Right cardiac atrium (tissue), 5 donors: Measurements from ENCODE around the gene OR2T29. TPM values are rescaled to one million over a fixed set of nuclear protein-coding genes. Genes with fewer than 3 reads are reported as not detected.
"Not testable (repeated sequence)": the region's sequence is repeated elsewhere in the genome, so short reads cannot be mapped to it uniquely, and the experiment has no call there.

Source experiments
- ATAC-seq, 2 donors: fragments of 200-7000 bp; cut with Tn5 transposase; one replicate each; pipeline versions ENCODE4 v1.8.0 to v1.9.1; 2020; ENCODE audit warnings: moderate library complexity in 2 of 2, mild to moderate bottlenecking in 1 of 2
- DNase-seq, 3 donors: peaks; one replicate each; pipeline ENCODE4 v3.0.0-alpha.2; 2020
- H3K27ac ChIP-seq: one replicate; pipeline ENCODE4 v1.5.1; 2013; ENCODE audit warnings: mild to moderate bottlenecking, low read length, control low read depth, moderate library complexity
- H3K27me3 ChIP-seq: one replicate; pipeline ENCODE4 v1.6.1; 2013; ENCODE audit not compliant: control insufficient read depth, insufficient read depth
- H3K4me1 ChIP-seq: one replicate; pipeline ENCODE4 v1.6.1; 2013; ENCODE audit warnings: low read length; ENCODE audit not compliant: control insufficient read depth, insufficient read depth
- H3K4me3 ChIP-seq: one replicate; pipeline ENCODE4 v1.5.1; 2013; ENCODE audit warnings: low read length, control low read depth
- H3K9me3 ChIP-seq: one replicate; pipeline ENCODE4 v1.6.1; 2013; ENCODE audit warnings: low read length; ENCODE audit not compliant: control insufficient read depth
- WGBS: extraction: QIAGEN DNeasy Blood & Tissue Kit; methylation state at CpG from one replicate; pipeline ENCODE4 v1.1.7; 2013; 5-methylcytosine and 5-hydroxymethylcytosine counted together
- intact Hi-C, 4 donors: fragments of 100-400 bp; cut with DNase I; formaldehyde crosslinking; loops; one replicate each; pipeline versions ENCODE4 v1.11.0 to v1.14.0; 2022 to 2023
- long read RNA-seq, 4 donors: library from polyadenylated mRNA; unstranded; transcript quantifications; one replicate each; pipeline ENCODE4 v2.0.0, GENCODE V29; 2020 to 2021
- polyA plus RNA-seq: library from polyadenylated mRNA; stranded (reverse); fragments of 200-250 nt; gene quantifications from one replicate; pipeline ENCODE4 v1.2.3, GENCODE V29; 2013
- total RNA-seq, 4 donors: library from RNA; stranded (reverse); fragmentation: NEBNext Ultra II Directional; extraction: Animal tissue kit (Norgen Biotek cat#: 25700); gene quantifications; one replicate each; pipeline ENCODE4 v1.2.1, GENCODE V29; 2021
- donor health status: healthy with polysubstance abuse.
- donor health status: DM: no; HTN: yes; CAD: no.
- donor health status: DM: no; HTN: no; CAD: no.
- donor health status: DM: no; HTN: yes; CAD: no; lungs with severe emphysema.
- donor health status: DM: yes; HTN: yes; CAD: no.

The OR2T29 gene, protein sequence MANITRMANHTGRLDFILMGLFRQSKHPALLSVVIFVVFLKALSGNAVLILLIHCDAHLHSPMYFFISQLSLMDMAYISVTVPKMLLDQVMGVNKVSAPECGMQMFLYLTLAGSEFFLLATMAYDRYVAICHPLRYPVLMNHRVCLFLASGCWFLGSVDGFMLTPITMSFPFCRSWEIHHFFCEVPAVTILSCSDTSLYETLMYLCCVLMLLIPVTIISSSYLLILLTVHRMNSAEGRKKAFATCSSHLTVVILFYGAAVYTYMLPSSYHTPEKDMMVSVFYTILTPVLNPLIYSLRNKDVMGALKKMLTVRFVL
- total RNA-seq (not detected), polyA plus RNA-seq (not detected)
- long read RNA-seq, donor 1: 0 reads
- long read RNA-seq, donor 2: 0 reads
- long read RNA-seq, donor 3: 0 reads
- long read RNA-seq, donor 4: 0 reads

DNA sequence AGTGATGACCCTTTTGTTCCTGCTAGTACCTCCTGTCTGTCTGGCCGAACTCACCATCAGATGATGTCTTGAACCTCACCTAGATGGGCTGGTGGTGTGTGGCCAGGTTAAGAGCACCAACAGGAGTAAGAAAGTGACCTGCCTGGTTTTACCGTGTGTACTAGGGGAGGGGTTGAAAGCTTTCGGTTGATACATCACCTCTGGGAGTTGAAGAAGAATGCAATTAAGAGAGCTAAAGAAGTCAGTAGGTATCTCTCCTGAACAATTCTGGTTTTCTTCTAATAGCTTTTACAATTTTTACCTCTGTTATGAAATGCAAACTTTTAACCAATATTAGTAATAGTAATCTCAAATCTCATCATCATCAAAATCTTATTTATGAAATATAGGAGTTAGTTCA is at the start of gene OR2T29:
Gene OR2T29, minus strand, starts transcription at position 101 of the 400 bp plus-strand sequence. CDS start 3,281 bp downstream, outside the sequence.
- intact Hi-C loops, H3K9me3 ChIP-seq, ATAC-seq, H3K27ac ChIP-seq, H3K4me1 ChIP-seq, DNase-seq, H3K4me3 ChIP-seq, H3K27me3 ChIP-seq: not testable (repeated sequence)
- WGBS: 80% methylated on average over 3 of the region's 3 CpGs

DNA sequence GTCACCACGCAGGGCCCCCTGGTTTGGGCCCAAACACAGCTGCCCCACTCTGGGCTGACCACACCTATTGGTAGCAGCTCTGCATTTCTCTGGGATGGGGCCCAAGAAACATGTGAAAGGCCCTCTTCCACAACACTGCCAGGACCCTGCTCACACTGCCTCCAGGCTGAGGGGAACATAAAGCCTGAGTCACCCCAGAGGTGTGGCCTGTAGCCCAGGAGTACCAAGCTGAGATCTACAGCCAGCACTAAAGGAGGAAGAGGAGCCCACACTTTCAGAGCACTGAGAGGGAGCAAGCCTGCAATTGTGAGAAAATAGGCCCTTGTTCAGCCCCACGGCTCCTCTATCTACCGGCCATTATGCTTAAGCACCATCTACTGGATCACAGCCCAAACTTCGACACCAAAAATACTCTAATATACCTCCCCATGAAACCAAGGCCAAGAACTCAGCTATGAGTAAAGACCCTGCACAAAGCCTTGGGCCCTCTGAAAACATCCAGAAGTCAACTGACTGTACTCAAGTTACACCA is 49.4 kb upstream of the OR2T29 start:
- H3K4me3 ChIP-seq: no peak overlapping the region
- DNase-seq: no peak
- no peaks in the 10 kb centered on the region for H3K27me3 ChIP-seq
- no peaks in the 10 kb centered on the region for H3K4me1 ChIP-seq
- no peak for ATAC-seq
- 82% methylated on average over 4 of the region's 4 CpGs for WGBS
- no peaks in the 10 kb centered on the region for H3K9me3 ChIP-seq
- intact Hi-C loops: no loop called here
- H3K27ac ChIP-seq: no peak overlapping the region

DNA sequence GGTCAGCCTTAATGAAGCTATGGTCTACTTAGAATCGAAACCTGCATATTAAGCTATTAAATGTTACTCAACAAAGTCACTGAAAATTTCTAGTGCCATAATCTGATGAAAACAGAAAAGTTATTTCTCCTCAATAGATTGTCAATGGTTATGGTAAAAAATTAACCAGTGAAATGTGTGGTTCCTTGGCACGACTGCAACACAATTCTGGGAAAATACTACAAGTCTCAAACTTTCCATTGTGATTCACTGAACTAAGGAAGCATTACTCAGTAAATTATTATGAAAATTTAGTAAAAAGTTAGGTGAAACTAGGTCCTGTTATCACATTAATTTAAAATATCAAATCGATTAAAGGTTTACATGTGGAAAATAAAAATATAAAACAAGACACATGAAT is 47.7 kb upstream of the OR2T29 start:
- Histone ChIP-seq H3K9me3 (no peaks in the 10 kb centered on the region), H3K27me3 (no peaks in the 10 kb centered on the region), H3K4me3 (no peak overlapping the region), H3K4me1 (no peaks in the 10 kb centered on the region), H3K27ac (no peak overlapping the region)
- 43% methylated on average over 3 of the region's 3 CpGs for WGBS
- no peak for DNase-seq
- intact Hi-C loops: no loop called here
- no peak for ATAC-seq

DNA sequence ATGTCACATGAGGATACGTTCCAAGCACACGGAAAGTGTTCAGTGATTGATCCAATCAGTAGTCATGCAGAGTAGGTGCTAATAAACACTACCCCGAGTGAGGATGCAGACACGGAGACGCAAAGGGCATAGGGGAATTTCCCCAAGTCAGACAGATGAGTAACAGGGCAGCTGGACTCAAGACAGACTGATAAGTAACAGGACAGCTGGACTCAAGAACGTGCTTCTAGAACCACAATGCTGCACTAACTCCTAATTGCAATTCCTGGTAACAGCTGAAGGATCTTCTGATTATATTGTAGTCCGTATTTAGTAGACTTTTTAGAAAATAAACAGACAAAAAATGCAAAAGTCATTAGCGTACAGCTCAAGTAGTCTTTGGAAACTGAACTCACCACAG is 36.8 kb upstream of the OR2T29 start:
- intact Hi-C loops: no loop called here
- WGBS: 73% methylated on average over 8 of the region's 8 CpGs
- H3K9me3 ChIP-seq: no peaks in the 10 kb centered on the region
- no peaks in the 10 kb centered on the region for H3K27me3 ChIP-seq
- ATAC-seq (no peak), DNase-seq (no peak)
- no peak overlapping the region for H3K27ac ChIP-seq
- H3K4me1 ChIP-seq: no peaks in the 10 kb centered on the region
- no peak overlapping the region for H3K4me3 ChIP-seq

DNA sequence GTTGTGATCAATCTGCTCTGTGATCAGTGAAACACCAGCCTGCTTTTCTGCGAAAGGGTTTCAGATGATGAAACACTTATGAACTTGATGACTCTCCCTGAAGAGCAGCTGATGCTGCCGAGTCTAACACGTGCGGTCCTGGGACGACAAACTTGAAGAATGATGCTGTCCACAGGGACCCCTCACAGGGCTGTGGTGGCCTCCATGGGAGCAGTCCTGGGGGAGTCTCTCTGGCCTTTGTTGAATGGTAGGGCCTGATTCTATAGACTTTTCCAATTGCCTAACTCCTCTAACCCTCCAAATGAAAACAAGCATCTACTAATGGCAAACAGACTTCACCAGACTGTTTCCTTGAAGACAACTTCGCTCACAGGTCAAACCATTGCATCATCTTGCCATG is 35.0 kb upstream of the OR2T29 start, which contains the start of gene OR2T10:
Gene OR2T10, minus strand, starts transcription at position 112 of the 400 bp plus-strand sequence. CDS start 3,932 bp downstream, outside the sequence.
- no peaks in the 10 kb centered on the region for H3K27me3 ChIP-seq
- intact Hi-C loops: no loop called here
- H3K27ac ChIP-seq: no peak within 1 kb of the TSS
- 85% methylated on average over 6 of the region's 6 CpGs for WGBS
- peaks cover 4% of the 10 kb centered on the region for H3K9me3 ChIP-seq
- DNase-seq (no peak), ATAC-seq (no peak)
- H3K4me3 ChIP-seq: no peak within 1 kb of the TSS
- H3K4me1 ChIP-seq: no peaks in the 10 kb centered on the region

DNA sequence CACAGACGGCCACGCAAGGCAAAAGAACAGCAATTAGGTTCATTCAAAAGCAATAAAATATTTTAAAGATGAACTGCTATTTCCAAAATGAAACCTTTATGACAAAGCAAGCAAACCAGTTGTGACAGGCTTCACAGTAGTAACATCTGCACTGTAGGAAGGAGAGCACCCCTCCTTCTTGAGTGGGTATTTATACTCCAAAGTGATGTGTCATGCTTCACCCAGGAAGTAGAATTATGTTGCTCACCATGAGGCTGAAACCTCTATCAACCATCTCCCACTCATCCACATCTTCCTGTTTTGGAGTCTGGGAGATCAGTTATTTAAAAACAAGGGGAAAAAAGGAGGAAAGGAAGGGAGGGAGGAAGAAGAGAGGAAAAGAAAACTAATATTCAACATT is 34.0 kb upstream of the OR2T29 start:
- no peak for ATAC-seq
- no peak overlapping the region for H3K27ac ChIP-seq
- peaks cover 4% of the 10 kb centered on the region for H3K9me3 ChIP-seq
- 79% methylated on average over 2 of the region's 2 CpGs for WGBS
- intact Hi-C loops: no loop called here
- no peaks in the 10 kb centered on the region for H3K4me1 ChIP-seq
- H3K27me3 ChIP-seq: no peaks in the 10 kb centered on the region
- no peak overlapping the region for H3K4me3 ChIP-seq
- DNase-seq: no peak

DNA sequence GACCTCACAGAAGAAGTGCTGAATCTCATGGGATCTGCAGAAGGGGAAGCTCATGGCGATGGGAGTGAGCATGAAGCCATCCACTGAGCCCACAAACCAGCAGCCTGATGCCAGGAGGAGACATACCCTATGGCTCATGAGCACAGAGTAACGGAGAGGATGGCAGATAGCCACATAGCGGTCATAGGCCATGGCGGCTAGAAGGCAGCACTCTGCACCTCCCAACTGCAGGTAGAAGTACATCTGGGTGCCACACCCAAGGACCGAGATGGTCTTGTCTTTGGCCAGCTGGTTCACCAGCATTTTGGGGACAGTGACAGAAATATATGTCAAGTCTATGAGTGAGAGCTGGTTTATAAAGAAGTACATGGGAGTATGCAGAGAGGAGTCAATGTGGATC is 30.7 kb upstream of the OR2T29 start:
- intact Hi-C loops: no loop called here
- H3K4me3 ChIP-seq: no peak overlapping the region
- no peak overlapping the region for H3K27ac ChIP-seq
- no peaks in the 10 kb centered on the region for H3K27me3 ChIP-seq
- H3K9me3 ChIP-seq: peaks cover 4% of the 10 kb centered on the region
- H3K4me1 ChIP-seq: no peaks in the 10 kb centered on the region
- WGBS: 78% methylated on average over 5 of the region's 5 CpGs
- ATAC-seq (no peak), DNase-seq (no peak)

DNA sequence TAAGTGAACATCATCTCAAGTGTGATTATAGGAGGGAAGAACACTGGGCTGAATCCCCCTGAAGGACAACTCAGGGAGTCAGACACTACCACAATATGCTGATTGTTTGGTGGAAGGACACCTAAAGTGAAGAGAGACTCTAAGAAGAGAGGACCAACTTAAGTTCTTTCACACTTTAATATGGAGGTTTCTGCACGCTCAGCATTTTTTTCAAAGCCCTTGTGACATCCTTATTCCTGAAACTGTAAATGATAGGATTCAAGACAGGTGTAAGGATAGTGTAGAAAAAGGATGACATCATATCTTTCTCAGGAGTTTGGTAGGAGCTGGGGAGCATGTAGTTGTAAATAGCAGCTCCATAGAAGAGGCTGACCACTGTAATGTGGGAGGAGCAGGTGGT is 30.1 kb upstream of the OR2T29 start:
- peaks cover 4% of the 10 kb centered on the region for H3K9me3 ChIP-seq
- H3K27me3 ChIP-seq: no peaks in the 10 kb centered on the region
- no peak overlapping the region for H3K27ac ChIP-seq
- 48% methylated on average over 1 of the region's 1 CpG for WGBS
- no peak for ATAC-seq
- no peak for DNase-seq
- intact Hi-C loops: no loop called here
- H3K4me1 ChIP-seq: no peaks in the 10 kb centered on the region
- H3K4me3 ChIP-seq: no peak overlapping the region

DNA sequence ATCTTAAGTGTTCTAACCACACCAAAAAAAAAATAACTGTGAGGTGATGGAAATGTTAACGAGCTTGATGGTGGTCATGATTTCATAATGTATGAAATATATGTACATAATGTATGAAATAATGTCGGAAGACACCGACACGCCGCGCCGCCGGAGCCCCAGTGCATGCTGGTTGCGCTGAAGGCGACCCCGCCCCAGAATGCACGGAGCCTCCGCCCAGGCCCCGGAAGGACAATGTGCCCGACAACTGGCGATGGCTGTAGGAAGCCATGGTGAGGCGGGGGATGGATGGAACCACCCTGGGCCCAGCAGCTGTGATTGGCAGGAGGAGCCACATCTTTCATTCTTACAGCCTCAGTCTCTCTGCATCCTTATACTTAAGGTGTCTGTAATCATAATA is 27.5 kb upstream of the OR2T29 start:
- intact Hi-C loops: no loop called here
- H3K9me3 ChIP-seq: peaks cover 4% of the 10 kb centered on the region
- WGBS: 89% methylated on average over 17 of the region's 17 CpGs

DNA sequence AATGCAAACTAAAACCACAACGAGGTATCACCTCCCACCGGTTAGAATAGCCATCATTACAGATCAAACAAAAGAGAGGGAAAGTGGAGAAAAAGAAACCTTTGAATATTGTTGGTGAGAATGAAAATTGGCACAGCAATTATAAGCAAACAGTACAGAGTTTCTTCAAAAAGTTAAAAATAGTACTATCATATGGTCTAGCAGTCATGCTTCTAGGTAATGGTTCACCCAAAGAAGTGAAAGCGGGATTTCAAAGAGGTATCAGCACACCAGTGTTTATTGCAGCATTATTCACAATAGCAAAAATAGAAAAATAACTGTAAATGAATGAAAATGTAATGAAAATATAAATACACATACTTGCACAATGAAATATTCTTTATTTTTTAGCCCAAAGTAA is 26.8 kb upstream of the OR2T29 start:
- Histone ChIP-seq H3K27ac (no peak overlapping the region), H3K27me3 (no peaks in the 10 kb centered on the region), H3K4me3 (no peak overlapping the region), H3K9me3 (peaks cover 4% of the 10 kb centered on the region), H3K4me1 (no peaks in the 10 kb centered on the region)
- 81% methylated on average over 3 of the region's 3 CpGs for WGBS
- ATAC-seq (no peak), DNase-seq (no peak)
- intact Hi-C loops: no loop called here

More for the DNA sequence above, 27.5 kb upstream of the OR2T29 start:
- Histone ChIP-seq H3K27me3 (no peaks in the 10 kb centered on the region), H3K4me3 (no peak overlapping the region), H3K4me1 (no peaks in the 10 kb centered on the region), H3K27ac (no peak overlapping the region)
- ATAC-seq (no peak), DNase-seq (no peak)

DNA sequence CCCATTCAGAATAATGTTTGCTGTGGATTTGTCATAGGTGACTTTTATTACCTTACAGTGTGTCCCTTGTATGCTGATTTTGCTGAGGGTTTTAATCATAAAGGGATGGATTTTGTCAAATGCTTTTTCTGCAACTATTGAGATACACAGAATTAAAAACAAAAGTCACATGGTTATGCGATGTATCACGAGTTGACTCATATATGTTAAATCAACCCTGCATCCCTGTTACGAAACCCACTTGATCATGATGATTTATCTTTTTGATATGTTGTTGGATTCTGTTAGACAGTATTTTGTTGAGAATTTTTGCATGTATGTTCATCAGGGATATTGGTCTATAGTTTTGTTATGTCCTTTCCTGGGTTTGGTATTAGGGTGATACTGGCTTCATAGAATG is 22.7 kb upstream of the OR2T29 start:
- ATAC-seq (no peak), DNase-seq (no peak)
- Histone ChIP-seq H3K27me3 (no peaks in the 10 kb centered on the region), H3K9me3 (no peaks in the 10 kb centered on the region), H3K27ac (no peak overlapping the region), H3K4me3 (no peak overlapping the region), H3K4me1 (no peaks in the 10 kb centered on the region)
- 75% methylated on average over 3 of the region's 3 CpGs for WGBS
- intact Hi-C loops: no loop called here
